Measurements from ENCODE around the gene GSTT2B.

DNA sequence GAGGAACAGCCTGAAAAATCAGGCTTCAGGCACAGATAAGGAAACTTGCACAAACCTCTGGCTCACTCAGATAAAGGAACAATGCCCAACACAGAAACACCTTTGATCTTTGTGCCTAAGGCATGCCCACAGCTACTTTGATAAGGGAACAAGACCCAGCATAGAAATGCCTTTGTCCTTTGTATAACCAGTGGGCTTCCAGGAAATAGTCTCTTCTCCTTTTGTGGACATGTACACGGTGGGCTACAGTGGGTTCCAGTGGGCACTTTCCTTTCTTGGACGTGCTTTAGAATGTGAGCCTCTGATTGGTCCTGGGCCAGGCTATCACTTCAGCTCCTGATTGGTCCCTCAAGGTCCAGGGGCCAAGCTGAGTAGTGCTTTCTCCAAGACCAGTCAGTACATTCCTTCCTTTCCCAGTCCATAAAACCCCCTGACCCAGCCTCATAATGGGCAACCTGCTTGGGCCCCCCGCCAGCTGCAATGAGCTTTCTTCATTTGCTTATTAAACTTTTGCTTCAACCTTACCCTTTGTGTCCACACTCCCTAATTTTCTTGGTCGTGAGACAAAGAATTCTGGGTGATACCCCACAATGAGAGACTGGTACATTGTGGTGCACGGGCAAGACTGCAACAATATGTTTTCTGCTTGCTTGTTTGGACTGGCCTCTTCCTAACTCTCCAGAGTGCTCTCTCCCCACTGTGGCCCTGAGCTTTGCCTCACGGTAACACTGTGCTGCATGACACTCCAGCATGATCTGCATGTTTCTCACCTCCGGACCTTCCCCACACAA lies 48.4 kb upstream of the GSTT2B start:
- TF ChIP-seq, protein P1, sequence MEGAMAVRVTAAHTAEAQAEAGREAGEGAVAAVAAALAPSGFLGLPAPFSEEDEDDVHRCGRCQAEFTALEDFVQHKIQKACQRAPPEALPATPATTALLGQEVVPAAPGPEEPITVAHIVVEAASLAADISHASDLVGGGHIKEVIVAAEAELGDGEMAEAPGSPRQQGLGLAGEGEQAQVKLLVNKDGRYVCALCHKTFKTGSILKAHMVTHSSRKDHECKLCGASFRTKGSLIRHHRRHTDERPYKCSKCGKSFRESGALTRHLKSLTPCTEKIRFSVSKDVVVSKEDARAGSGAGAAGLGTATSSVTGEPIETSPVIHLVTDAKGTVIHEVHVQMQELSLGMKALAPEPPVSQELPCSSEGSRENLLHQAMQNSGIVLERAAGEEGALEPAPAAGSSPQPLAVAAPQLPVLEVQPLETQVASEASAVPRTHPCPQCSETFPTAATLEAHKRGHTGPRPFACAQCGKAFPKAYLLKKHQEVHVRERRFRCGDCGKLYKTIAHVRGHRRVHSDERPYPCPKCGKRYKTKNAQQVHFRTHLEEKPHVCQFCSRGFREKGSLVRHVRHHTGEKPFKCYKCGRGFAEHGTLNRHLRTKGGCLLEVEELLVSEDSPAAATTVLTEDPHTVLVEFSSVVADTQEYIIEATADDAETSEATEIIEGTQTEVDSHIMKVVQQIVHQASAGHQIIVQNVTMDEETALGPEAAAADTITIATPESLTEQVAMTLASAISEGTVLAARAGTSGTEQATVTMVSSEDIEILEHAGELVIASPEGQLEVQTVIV (IDR thresholded peaks at IDR 0.05; ENCODE audit: borderline replicate concordance, partially characterized antibody) = no peak
- TF ChIP-seq RAD51 (IDR thresholded peaks at IDR 0.05) = no peak
- TF ChIP-seq, protein P2, sequence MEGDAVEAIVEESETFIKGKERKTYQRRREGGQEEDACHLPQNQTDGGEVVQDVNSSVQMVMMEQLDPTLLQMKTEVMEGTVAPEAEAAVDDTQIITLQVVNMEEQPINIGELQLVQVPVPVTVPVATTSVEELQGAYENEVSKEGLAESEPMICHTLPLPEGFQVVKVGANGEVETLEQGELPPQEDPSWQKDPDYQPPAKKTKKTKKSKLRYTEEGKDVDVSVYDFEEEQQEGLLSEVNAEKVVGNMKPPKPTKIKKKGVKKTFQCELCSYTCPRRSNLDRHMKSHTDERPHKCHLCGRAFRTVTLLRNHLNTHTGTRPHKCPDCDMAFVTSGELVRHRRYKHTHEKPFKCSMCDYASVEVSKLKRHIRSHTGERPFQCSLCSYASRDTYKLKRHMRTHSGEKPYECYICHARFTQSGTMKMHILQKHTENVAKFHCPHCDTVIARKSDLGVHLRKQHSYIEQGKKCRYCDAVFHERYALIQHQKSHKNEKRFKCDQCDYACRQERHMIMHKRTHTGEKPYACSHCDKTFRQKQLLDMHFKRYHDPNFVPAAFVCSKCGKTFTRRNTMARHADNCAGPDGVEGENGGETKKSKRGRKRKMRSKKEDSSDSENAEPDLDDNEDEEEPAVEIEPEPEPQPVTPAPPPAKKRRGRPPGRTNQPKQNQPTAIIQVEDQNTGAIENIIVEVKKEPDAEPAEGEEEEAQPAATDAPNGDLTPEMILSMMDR (IDR thresholded peaks at IDR 0.05 in 2 of 3, conservative IDR thresholded peaks at IDR 0.05 in 1 of 3; ENCODE audit: control insufficient read depth in 2 of 3, extremely low read depth in 1 of 3, insufficient read depth in 1 of 3, low read depth in 3 of 3, low read length in 3 of 3) = no peak
- TF ChIP-seq, protein P3, sequence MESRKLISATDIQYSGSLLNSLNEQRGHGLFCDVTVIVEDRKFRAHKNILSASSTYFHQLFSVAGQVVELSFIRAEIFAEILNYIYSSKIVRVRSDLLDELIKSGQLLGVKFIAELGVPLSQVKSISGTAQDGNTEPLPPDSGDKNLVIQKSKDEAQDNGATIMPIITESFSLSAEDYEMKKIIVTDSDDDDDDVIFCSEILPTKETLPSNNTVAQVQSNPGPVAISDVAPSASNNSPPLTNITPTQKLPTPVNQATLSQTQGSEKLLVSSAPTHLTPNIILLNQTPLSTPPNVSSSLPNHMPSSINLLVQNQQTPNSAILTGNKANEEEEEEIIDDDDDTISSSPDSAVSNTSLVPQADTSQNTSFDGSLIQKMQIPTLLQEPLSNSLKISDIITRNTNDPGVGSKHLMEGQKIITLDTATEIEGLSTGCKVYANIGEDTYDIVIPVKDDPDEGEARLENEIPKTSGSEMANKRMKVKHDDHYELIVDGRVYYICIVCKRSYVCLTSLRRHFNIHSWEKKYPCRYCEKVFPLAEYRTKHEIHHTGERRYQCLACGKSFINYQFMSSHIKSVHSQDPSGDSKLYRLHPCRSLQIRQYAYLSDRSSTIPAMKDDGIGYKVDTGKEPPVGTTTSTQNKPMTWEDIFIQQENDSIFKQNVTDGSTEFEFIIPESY (IDR thresholded peaks at IDR 0.05) = no peak
- TF ChIP-seq POLR2A (IDR thresholded peaks at IDR 0.05; ENCODE audit: low read depth, low read length) = no peak
- TF ChIP-seq, protein P4, sequence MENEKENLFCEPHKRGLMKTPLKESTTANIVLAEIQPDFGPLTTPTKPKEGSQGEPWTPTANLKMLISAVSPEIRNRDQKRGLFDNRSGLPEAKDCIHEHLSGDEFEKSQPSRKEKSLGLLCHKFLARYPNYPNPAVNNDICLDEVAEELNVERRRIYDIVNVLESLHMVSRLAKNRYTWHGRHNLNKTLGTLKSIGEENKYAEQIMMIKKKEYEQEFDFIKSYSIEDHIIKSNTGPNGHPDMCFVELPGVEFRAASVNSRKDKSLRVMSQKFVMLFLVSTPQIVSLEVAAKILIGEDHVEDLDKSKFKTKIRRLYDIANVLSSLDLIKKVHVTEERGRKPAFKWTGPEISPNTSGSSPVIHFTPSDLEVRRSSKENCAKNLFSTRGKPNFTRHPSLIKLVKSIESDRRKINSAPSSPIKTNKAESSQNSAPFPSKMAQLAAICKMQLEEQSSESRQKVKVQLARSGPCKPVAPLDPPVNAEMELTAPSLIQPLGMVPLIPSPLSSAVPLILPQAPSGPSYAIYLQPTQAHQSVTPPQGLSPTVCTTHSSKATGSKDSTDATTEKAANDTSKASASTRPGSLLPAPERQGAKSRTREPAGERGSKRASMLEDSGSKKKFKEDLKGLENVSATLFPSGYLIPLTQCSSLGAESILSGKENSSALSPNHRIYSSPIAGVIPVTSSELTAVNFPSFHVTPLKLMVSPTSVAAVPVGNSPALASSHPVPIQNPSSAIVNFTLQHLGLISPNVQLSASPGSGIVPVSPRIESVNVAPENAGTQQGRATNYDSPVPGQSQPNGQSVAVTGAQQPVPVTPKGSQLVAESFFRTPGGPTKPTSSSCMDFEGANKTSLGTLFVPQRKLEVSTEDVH (IDR thresholded peaks at IDR 0.05; ENCODE audit: low read depth, partially characterized antibody) = no peak
- TF ChIP-seq SIN3A (IDR thresholded peaks at IDR 0.05; ENCODE audit: low read depth, low read length) = no peak
- no peak for TF ChIP-seq RFX5 (IDR thresholded peaks at IDR 0.05; ENCODE audit: low read depth, low read length)
